Endothelial cell of umbilical vein (primary cell): ENCODE measurements around the gene ADH6.

Experiments
- EZH2 ChIP-seq: IDR thresholded peaks from 2 replicates; pipeline ENCODE4 v1.6.1; 2012; ENCODE audit warnings: borderline replicate concordance, low read depth, mild to moderate bottlenecking, moderate library complexity, low read length, inconsistent platforms; ENCODE audit not compliant: severe bottlenecking
- GATA2 ChIP-seq: IDR thresholded peaks from 2 replicates; pipeline ENCODE4 v1.7.0; 2011; ENCODE audit warnings: low read depth, mild to moderate bottlenecking, moderate library complexity, mixed read lengths, low read length; ENCODE audit not compliant: insufficient read length, insufficient read depth
- JUN ChIP-seq: IDR thresholded peaks from 2 replicates; pipeline ENCODE4 v1.6.1; 2011; ENCODE audit warnings: borderline replicate concordance, low read depth; ENCODE audit not compliant: insufficient read length, insufficient read depth
- POLR2A ChIP-seq: IDR thresholded peaks from 2 replicates; pipeline ENCODE4 v1.6.1; 2012; ENCODE audit warnings: low read depth, mild to moderate bottlenecking, control low read depth, low read length
- POLR2AphosphoS5 ChIP-seq: IDR thresholded peaks from 2 replicates; pipeline ENCODE4 v1.6.1; 2012; ENCODE audit warnings: low read depth, mild to moderate bottlenecking, control low read depth, low read length, moderate library complexity; ENCODE audit not compliant: insufficient read depth
- TF ChIP-seq, protein P1 (sequence below), 2 donors: IDR thresholded peaks; 1 replicate in 1 of 2; 2 replicates in 1 of 2; pipeline ENCODE4 v1.5.1; 2011; ENCODE audit warnings: low read length in 2 of 2, mild to moderate bottlenecking in 2 of 2, moderate library complexity in 2 of 2, control low read depth in 1 of 2, inconsistent platforms in 1 of 2, low read depth in 1 of 2; ENCODE audit not compliant: insufficient read depth in 1 of 2; ENCODE audit errors: extremely low read depth in 1 of 2
- TF ChIP-seq, protein P2 (sequence below): IDR thresholded peaks from 2 replicates; pipeline ENCODE4 v1.6.1; 2011; ENCODE audit not compliant: insufficient read depth, insufficient read length

DNA sequence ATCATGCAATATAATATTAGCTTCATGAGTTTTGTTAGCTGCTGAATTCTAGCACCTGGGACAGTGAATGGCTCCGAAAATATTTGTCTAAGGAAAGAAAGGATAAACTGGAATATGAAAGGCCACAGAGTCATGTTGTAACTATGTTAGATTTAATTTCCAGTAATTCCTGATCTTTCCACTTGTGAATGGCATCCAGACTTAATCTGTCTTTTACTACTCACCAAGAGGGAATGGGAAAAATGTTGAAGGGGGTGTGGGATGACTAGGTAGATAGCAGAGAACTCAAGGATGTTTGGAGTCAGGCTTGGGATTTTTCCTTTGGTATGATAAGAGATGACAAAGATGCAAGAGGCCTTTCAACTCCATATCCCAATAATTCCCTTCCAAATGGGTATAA, 9.4 kb downstream of the ADH6 start:
- TF ChIP-seq, protein P1, sequence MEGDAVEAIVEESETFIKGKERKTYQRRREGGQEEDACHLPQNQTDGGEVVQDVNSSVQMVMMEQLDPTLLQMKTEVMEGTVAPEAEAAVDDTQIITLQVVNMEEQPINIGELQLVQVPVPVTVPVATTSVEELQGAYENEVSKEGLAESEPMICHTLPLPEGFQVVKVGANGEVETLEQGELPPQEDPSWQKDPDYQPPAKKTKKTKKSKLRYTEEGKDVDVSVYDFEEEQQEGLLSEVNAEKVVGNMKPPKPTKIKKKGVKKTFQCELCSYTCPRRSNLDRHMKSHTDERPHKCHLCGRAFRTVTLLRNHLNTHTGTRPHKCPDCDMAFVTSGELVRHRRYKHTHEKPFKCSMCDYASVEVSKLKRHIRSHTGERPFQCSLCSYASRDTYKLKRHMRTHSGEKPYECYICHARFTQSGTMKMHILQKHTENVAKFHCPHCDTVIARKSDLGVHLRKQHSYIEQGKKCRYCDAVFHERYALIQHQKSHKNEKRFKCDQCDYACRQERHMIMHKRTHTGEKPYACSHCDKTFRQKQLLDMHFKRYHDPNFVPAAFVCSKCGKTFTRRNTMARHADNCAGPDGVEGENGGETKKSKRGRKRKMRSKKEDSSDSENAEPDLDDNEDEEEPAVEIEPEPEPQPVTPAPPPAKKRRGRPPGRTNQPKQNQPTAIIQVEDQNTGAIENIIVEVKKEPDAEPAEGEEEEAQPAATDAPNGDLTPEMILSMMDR (IDR thresholded peaks at IDR 0.05; ENCODE audit: extremely low read depth in 1 of 2, insufficient read depth in 1 of 2, low read depth in 1 of 2, low read length in 2 of 2), result no peak
- TF ChIP-seq EZH2, result no peak
- TF ChIP-seq POLR2A, result no peak
- no peak for TF ChIP-seq POLR2AphosphoS5
- TF ChIP-seq JUN, result no peak
- TF ChIP-seq GATA2, result no peak
- TF ChIP-seq, protein P2, sequence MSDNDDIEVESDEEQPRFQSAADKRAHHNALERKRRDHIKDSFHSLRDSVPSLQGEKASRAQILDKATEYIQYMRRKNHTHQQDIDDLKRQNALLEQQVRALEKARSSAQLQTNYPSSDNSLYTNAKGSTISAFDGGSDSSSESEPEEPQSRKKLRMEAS, result no peak
